Forelimb muscle (tissue), 1 donor: ENCODE data around the gene DNAJC6. TPM values are rescaled to one million over a fixed set of nuclear protein-coding genes. Genes with fewer than 3 reads are reported as not detected.
A peak's percentile ranks its signal among the peaks of the same experiment; 100 is the strongest.

Source experiments
- DNase-seq: peaks from one replicate; pipeline ENCODE4 v3.0.0-alpha.2; 2013; ENCODE audit warnings: low read depth
- polyA plus RNA-seq: library from polyadenylated mRNA; unstranded; fragments of 120-200 nt; gene quantifications from one replicate; pipeline ENCODE4 v1.2.1, GENCODE V29; 2013; ENCODE audit not compliant: insufficient read length

Gene DNAJC6
- polyA plus RNA-seq, 1 donor: 0.71 TPM

DNA sequence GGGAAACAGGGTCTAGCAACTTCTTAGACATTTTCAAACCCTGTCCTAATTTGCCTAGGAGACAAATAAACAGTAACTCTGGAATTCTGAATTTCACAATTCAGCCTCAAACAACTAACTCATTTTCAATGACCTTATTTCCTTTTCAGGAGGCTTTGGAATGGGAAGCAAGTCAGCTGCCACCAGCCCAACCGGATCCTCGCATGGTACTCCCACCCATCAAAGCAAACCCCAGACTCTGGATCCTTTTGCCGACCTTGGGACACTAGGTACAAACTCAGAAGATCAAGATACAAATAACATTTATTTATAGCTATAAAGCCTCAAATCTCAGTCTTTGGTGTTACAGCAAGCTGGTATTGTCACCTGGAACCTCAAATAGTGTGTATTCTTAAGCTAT lies 92.3 kb downstream of the DNAJC6 start:
- DNase-seq: no peak

DNA sequence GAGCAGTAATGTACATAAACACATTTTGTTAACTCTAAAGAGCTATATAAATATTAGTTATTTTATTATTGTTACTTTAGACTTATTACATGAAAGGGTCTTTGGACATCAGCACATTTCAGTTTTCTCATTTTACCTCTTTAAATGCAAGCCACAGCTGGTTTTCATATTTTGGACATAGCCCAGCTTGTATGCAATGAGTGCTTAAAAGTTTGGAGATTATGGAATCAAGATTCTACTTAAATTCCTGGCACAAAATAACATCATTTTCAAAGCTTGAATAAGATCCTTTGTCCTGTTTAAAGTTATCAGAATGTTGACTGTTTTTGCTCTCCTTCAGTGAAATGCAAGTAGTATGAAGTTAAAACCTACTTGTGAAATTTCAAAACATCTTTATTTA lies 95.6 kb downstream of the DNAJC6 start:
- DNase-seq: no peak

DNA sequence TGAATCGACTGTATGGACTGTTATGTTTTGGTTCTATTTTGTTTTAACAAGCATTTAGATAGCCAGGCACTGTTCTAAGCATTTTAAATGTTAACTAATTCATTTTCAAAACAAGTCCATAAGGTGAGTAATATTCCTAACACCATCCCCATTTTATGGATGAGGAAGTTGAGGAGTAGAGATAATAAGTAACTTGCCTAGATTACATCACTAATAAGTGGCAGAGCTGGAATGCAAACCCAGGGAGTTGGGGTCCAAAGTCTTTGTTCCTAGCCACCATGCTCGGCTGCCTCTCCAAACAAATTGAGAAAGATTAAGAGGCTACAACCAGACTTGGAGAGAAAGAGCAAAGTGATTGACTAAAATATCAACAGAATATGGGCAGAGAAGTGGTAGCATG lies 98.5 kb downstream of the DNAJC6 start:
- no peak for DNase-seq

DNA sequence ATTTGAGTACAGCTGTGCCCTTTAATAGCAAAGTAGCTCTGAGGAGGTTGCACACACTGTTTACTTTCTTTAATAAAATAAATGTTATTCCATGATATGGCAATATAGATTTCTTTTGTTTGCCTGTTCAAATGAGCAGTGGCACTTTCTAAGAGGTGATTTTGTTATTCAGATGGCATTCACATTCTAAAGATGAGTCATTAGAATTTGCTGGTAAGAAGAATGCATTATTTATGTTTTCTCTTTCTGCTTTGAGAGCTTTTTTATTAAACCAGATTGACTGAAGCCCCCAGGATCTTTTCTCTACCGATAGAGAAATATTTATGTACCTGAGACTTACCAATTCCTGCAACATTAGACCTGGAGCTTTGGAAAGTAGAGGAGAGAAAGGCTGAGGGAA lies 100.0 kb downstream of the DNAJC6 start:
- DNase-seq: no peak

DNA sequence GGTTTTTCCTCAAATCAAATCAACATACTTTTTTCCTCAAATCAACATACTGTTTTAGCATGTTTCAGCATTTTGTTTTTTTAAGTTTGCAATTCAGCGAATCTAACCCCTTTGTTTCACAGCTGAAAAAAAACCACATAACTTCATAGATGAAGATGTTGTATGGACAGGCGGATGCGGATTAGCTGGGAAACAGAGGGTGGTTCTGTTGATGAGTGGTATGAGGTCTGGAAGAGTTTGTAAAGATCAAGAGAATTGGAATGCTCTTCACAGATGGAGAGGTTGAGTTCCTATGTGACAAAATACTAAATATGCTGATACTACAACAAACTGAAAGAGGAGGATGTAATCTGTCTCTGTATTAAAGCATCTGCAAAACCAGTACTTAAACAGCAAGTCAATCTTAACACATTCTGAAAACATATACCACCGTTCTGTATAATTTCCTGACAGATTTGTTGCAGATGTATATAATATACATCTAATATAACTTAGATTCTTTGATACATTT lies 100.5 kb downstream of the DNAJC6 start:
- DNase-seq: no peak

DNA sequence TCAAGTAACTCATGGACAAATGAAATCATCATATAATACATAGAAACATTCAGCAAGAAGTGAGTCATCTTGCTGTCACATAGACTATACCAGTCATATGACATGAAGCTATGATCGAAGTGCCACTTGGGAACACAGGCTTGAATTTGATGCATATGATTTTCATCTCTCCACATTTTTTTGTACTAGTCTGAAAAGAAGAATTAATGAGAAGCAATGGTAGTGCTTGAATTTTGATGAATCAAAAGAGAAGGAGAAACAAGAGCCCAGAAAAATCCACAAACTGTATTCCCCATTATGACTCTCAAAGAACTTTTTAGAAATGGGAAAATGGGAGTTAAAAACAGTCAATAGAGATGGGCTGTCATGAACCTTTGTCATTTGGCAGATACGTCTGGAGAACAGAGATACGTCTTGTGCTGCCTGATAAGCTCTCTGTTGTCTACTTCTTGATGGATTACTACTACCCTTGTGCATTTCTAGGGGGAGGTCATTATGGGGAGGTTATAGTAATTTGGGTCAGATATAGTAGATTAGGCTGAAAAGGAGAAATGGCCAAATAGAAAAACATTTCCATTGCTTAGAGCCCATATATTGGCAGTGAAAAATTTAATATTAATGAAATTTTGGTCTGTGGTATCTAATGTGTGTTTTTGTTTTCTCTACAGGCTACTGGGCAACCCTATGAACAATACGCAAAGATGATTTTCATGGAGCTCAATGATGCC lies 103.1 kb downstream of the DNAJC6 start:
- no peak for DNase-seq

DNA sequence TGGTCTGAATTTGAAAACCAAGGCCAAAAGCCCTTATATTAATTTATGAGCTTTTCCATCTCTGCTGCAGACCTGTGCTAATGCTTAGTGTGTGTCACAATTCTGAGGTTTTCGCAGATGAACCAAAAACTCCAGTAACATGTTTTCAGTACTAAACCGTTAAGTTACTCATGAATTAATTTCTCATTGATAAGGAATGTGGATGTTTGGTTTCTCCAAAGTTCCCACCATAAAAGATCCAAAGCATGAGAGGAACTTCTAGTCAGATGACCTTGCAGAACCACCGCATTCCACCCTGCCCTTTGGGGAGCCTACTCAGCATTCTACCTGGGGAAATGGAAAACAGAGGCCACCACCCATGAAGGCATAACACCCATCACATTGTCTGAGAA lies 103.6 kb downstream of the DNAJC6 start:
- DNase-seq: no peak

DNA sequence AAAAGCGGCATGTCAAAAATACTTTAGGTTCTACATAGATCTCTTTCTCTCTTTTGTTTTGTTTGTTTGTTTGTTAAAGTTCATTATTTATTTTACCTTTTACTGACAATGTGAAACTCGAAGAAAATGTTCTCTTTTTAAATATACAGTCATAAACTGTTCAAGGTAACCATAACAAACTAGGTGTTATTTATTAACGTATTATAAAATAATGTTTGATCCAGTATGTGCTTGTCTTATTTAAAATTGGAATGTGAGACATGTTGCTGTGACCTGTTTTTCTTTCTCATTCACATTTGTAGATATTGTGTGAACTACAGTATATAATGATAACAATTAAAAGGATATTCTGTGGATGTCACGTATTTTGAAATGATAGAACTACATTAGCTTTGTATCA lies 105.2 kb downstream of the DNAJC6 start:
- no peak for DNase-seq

DNA sequence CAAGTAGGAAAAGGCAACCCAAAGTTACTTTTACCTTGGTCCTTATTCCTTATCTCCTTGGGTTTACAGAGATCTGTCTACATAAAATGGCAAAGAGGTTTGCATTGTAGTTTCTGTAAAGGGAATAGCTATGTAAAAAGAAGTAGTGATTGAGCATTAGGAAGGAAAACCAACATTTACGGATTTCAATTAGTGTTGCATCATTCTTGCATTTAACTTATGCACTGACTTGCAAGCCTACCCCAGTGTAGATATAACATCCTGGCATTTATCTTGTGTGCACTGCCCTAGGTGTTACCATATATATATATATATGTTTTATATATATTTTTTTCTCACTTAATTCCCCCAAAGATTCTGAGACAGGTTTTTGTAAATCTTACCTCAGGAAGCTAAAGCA lies 107.4 kb downstream of the DNAJC6 start:
- DNase-seq: no peak

DNA sequence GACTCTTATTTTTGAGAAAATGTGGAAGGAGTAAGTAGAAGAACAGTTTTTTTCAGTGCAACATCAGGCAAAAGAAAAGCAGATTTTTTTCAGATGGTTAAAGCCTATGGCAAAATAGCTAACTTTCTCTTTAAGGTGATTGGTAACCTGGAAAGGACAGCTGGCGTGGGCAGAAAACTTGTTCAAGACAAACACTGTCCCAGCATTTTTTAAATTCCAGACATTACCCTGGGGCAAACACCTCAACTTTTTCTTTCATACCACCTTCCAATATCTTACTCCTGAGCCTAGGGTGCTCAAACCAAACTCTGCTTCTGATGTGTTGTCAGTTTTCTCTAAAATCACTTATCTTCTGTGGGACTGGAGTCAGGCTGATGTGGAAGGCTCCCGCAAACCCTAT lies 108.4 kb downstream of the DNAJC6 start:
- DNase-seq: no peak

DNA sequence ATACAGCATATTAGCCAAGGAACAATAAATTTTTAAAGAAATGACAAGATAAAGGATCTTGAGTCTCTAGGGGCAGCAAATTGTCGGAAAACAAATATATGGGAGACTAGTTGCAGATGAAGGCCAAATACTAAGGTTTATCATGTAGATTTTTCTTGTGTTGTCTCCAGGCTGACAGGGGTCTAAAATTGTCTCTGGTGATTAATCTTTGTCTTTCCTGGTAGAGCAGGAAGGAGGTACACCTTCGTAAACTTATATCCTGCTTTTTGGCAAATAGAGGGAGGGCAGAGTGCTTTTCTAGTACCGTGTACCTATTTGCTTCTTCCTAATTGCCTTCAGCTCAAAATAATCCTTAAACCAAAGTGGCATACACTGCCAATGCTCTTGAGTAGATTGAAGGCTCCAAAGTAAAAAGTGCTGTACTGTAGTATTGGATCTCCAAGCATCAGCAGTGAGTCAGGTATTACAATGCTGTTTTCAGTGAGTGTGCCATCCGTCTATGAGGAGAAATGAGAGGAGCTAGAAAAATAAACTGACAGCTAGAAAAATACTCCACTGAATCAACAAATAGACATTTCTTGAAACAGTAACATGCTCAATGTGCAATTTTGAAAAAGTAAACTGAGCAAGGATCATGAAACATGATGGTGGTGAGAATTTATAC lies 109.3 kb downstream of the DNAJC6 start:
- DNase-seq: no peak

DNA sequence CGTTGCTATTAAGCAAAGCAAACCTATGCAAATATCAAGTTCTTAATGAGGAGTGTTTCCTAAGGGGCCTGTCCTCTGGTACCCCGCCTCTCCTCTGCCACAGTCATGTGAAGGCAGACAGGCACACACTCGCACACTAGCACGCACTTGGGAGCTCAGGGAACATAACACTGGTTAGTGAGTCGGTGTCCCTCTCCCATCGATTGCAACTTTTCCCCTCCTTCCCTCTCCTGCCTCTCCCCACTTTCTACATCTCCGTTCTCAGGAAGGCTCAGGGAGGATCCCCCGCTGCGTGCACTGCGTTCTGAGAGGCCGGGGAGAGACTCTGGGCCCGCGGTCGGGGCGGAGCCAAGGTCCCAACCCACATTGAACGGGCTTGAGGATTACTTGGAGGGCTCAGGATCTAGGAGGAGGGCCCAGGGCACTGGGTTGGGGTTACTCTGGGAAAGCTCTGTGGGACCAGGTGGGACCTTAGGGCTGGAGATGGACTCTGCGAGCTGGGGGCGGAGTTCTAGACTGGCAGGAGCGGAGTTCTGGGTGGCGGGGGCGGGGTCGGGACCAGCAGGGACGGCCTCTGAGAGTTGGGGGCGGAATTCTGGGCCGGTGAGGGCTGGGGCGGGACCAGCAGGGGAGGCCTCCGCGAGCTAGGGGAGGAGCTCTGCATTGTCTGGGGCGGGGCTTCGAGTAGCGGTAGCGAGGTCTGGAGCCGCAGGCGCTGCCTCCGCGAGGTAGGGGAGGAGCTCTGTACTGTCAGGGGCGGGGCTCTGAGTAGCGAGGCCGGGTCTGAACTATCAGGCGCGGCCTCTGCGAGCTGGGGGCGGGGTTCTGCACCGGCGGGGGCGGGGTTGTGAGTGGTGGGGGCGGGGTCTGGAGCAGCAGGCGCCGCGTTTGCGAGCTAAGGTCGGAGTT lies 110.6 kb downstream of the DNAJC6 start:
- DNase-seq: peak; percentile 84

DNA sequence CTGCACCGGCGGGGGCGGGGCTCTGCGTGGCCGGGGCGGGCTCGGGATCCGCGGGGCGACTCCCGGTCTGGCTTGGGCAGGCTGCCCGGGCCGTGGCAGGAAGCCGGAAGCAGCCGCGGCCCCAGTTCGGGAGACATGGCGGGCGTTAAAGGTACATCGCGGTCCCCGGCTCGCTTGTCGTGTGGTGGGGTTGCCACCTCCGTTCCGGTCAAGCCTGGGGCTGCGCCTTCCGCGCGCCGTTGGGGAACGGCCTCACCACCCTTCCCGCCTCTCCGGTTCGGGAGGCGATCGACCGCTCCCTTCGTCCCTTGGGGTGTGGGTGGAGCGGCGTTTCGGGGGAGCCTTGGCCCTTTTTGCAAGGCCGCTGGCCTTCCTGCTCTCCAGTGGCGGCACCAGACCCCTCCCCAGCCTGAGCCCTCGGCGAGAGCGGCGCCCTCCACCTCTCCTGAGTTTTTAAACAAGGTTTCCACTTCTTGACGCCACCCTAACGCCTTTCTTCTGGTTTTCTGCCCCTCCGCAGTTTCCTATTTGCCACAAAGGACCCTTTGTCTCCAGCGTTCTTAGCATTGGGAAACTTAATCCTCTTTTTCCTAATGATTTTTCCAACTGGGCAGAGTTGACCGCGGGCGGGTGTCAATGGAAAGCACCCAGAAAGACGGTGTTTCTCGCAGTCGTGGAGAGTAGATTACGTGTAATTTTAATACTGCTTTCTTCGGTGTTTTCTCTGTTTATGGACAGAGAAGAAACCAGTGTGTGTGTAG lies 111.4 kb downstream of the DNAJC6 start, which contains the start of the genes LEPR and LEPROT:
LEPR (plus strand) TSS at position 79 of the 761 bp plus-strand sequence. CDS start 144,898 bp downstream, outside the sequence.
LEPROT (plus strand) TSS at position 79 of the 761 bp plus-strand sequence; CDS start at position 136, 57 bp downstream.
- no peak for DNase-seq

DNA sequence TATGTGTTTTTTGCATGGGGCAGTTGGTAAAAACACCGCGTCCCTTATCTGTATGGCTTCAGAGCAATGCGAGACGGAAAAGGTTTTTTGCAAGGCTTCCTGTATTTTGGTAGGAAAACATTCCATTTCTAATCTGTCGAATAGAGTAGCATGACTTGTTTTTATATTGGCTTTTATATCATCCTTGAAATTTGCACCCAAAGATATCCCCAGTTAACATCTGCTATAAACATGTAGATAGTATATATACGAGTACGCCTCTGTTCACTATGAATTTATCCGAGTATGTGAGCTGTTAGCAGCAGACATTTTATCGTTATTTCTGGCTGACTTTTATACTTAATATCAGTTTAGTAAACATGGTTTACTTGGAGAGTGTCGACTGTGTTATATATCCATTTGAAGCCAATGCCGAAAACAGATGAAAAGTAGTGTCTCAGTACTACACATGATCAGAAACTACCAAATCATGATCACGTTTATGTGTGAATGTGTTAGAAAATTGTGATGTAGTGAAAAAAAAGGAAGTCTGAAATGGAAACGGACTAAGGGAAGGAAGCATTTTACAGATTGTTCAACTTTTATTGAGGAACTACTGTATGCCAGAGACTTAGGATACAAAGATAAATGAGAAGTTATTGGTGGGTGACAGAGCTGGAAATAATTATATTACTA lies 112.1 kb downstream of the DNAJC6 start:
- DNase-seq: no peak

DNA sequence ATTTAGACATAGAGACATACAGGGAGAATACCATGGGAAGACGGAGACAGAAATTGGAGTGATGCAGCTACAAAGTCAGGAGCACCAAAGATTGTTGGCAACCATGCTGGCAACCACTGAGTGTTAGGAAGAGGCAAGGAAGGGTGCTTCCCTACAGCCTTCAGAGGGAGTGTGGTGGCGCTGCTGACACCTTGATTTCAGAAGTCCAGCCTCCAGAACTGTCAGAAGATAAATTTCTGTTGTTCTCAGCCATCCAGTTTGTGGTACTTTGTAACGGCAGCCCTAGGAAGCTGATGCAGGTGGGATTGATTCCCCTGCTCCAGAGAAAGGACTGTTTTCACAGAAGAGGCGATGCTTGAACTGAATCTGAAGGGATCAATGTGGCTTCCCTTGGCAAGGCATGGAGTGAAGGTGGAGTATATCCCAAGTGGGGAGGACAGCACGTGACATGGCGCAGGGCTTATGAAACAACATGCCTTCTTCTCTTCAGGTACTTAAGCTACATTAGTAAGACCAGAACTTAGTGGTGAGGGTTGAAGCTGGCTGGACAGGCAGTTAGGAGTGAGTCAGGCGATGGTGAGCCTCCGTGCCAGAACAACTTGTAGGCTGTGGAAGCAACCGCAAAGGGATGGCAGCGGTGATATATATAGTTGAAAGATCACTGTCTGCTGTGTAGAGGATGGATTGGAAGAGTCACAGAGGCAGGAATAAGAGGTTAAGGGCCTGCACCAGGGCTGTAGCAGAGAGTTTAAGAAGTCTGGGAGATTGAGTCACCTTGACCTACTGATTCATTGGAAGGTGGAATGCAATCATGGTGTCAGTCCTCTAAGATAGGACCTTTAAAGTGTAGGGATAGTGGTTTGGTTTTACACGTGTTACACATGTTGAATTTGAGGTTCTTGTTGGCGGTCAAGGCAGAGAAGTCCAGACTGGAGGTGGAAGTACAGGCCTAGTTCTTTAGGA lies 113.2 kb downstream of the DNAJC6 start:
- no peak for DNase-seq

DNA sequence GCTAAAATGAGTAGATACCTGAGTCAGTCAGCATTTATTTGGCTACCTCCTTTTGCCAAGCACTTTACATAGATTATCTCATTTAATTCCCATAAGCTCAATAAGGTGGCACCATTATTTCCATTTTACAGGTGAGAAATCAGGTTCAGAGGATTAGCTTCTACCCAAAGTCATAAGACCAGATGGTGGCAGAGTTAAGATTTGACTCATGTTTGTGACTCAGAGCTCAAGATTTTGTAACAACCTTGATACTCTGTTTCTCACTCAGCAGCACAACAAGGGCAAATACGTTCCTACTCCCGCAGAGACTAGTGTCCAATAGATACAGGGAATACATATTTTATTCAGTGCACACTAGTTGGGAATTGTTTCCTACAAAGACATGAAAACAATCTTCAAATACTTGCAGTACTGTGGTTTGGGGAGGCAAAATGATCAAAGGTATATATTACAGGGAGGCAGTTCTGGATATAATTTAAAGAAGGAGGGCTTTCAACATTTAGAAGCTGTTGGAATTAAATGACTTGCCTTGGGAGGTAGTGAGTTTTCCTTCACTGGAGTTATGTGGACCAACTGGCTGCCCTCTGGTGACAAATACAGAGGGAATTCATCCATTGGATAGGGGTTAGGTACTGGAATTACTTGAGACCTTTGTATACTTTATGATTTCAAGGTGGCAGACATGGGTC lies 114.7 kb downstream of the DNAJC6 start:
- DNase-seq: no peak

DNA sequence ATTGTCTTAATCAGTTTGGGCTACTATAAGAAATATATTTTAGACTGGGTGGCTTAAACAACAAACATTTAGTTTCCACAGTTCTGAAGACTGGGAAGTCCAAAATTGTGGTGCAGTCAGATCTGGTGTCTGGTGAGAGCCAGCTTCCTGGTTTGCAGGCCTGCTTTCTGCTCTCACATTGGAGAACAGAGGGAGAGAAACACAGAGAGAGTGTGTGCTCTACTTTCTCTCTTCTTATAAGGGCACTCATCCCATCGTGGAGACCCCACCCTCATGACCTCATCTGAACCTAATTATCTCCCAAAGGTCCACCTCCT lies 115.2 kb downstream of the DNAJC6 start:
- DNase-seq: no peak

DNA sequence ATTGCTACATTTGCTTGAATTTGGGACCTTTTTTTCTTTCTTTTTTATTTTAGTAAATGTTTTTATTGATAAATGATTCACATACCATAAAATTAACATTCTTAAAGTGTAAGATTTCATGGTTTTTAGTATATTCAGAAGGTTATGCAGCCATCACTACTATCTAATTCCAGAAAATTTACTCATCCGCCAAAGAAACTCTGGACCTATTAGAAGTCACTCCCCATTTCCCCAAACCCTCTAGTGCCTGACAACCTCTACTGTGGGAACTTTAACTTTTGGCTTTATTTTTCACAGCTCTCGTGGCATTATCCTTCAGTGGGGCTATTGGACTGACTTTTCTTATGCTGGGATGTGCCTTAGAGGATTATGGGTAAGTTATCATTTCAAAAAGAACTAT lies 115.7 kb downstream of the DNAJC6 start:
- no peak for DNase-seq

DNA sequence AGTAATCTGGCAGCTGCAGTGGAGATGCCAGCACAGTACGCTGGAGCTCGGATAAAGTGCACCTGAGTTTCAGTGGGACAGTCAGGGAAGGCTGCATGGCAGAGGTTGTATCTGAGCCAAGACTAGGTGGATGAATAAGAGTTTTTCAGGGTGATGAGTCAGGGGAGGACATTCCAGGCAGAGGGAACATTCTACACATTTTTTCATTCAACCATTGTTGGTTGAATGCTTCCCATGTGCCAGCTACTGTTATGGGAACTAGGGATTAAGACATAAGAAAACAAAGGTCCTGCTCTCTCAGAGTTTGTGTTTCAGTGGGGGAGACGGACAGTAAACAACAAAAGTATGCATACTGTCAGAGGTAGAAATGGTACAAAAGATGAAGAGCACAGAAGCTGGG lies 116.4 kb downstream of the DNAJC6 start:
- no peak for DNase-seq
